NCI-H2196 (cell line): ENCODE results near the gene DDTL.
"Not testable (repeated sequence)": the region's sequence is repeated elsewhere in the genome, so short reads cannot be mapped to it uniquely, and the experiment has no call there.

Experiments
- DNase-seq: peaks from one replicate; lab custom pipeline; 2025; ENCODE audit not compliant: unreplicated experiment; lab: John Stamatoyannopoulos, UW

The DDTL gene

GRCh38 chr22:23966568-23966967 lies at the start of gene DDTL:
Gene DDTL (plus strand): TSS chr22:23966888. CDS start chr22:23966915, 27 bp downstream.
- not testable (repeated sequence) for DNase-seq

- not testable (repeated sequence) for DNase-seq
These were observed 46.4 kb upstream of the DDTL start for GRCh38 chr22:23920267-23920611.

- DNase-seq = not testable (repeated sequence)
These were observed 45.0 kb upstream of the DDTL start for GRCh38 chr22:23921586-23922201.

GRCh38 chr22:23922921-23923320 lies 43.8 kb upstream of the DDTL start:
- DNase-seq = no peak

- DNase-seq = no peak
These were observed 41.6 kb upstream of the DDTL start for GRCh38 chr22:23925020-23925606.

- DNase-seq = no peak
These were observed 40.1 kb upstream of the DDTL start for GRCh38 chr22:23926561-23926960.

- DNase-seq = no peak
These were observed 28.2 kb upstream of the DDTL start for GRCh38 chr22:23938328-23939016.

GRCh38 chr22:23939017-23939357 lies 27.7 kb upstream of the DDTL start:
- DNase-seq = no peak

- not testable (repeated sequence) for DNase-seq
These were observed 26.5 kb upstream of the DDTL start for GRCh38 chr22:23940166-23940565.

- not testable (repeated sequence) for DNase-seq
These were observed 19.3 kb upstream of the DDTL start for GRCh38 chr22:23947391-23947790.

GRCh38 chr22:23949764-23950163 lies 16.9 kb upstream of the DDTL start:
- not testable (repeated sequence) for DNase-seq

GRCh38 chr22:23951383-23951782 lies 15.3 kb upstream of the DDTL start:
- DNase-seq = not testable (repeated sequence)

- not testable (repeated sequence) for DNase-seq
These were observed 13.8 kb upstream of the DDTL start for GRCh38 chr22:23952794-23953405.

GRCh38 chr22:23953485-23953884 lies 13.2 kb upstream of the DDTL start:
- not testable (repeated sequence) for DNase-seq

GRCh38 chr22:23954193-23954990 lies 12.3 kb upstream of the DDTL start:
- not testable (repeated sequence) for DNase-seq

GRCh38 chr22:23954991-23955305 lies 11.7 kb upstream of the DDTL start:
- not testable (repeated sequence) for DNase-seq

GRCh38 chr22:23955886-23956285 lies 10.8 kb upstream of the DDTL start:
- DNase-seq = not testable (repeated sequence)

GRCh38 chr22:23956301-23956900 lies 10.3 kb upstream of the DDTL start:
- peak; percentile 45 for DNase-seq

GRCh38 chr22:23961084-23961771 lies 5.5 kb upstream of the DDTL start, which contains the start of gene GSTT2B:
Gene GSTT2B (minus strand): TSS chr22:23961195. CDS start chr22:23961131, 64 bp downstream.
- not testable (repeated sequence) for DNase-seq

- not testable (repeated sequence) for DNase-seq
These were observed 594 bp upstream of the DDTL start for GRCh38 chr22:23966094-23966493.
